Gastrocnemius medialis (tissue), 4 donors: ENCODE measurements around the gene CCDC27.

Experiments used
- POLR2A ChIP-seq, 2 donors: fragments of 450-650 bp; IDR thresholded peaks; one replicate each; pipeline ENCODE4 v1.6.1; 2017; ENCODE audit warnings: antibody characterized with exemption in 2 of 2, mild to moderate bottlenecking in 2 of 2, moderate library complexity in 2 of 2
- TF ChIP-seq, protein P1 (sequence below), 5 experiments: fragments of 450-650 bp in 3 of 5; fragments of 200-600 bp in 2 of 5; sonication (generic) in 2 of 5; IDR thresholded peaks in 4 of 5; conservative IDR thresholded peaks in 1 of 5; 1 replicate in 4 of 5; 2 replicates in 1 of 5; pipeline ENCODE4 v1.5.1; 2016 to 2019; ENCODE audit warnings: antibody characterized with exemption in 5 of 5, mild to moderate bottlenecking in 3 of 5, moderate library complexity in 3 of 5

DNA sequence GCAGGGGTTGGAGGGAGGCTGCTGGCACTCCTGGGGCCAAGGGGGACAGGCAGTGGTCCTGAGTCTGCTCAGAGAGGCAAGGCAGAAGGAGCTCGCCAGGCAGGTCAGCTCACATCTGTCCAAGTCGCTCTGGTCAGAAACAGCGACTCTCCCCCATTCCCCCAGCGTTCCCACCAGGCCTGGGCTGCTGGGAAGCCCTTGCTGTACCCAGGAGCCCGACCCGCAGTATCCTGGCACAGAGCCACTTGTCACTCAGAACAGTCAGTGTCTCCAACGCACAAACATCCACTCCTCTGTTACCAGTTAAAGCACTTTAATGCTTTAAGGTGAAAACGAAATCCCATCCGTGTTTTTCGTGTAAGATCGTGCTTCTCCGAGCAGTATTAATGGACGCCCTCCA lies 16.6 kb upstream of the CCDC27 start:
- TF ChIP-seq, protein P1, sequence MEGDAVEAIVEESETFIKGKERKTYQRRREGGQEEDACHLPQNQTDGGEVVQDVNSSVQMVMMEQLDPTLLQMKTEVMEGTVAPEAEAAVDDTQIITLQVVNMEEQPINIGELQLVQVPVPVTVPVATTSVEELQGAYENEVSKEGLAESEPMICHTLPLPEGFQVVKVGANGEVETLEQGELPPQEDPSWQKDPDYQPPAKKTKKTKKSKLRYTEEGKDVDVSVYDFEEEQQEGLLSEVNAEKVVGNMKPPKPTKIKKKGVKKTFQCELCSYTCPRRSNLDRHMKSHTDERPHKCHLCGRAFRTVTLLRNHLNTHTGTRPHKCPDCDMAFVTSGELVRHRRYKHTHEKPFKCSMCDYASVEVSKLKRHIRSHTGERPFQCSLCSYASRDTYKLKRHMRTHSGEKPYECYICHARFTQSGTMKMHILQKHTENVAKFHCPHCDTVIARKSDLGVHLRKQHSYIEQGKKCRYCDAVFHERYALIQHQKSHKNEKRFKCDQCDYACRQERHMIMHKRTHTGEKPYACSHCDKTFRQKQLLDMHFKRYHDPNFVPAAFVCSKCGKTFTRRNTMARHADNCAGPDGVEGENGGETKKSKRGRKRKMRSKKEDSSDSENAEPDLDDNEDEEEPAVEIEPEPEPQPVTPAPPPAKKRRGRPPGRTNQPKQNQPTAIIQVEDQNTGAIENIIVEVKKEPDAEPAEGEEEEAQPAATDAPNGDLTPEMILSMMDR (IDR thresholded peaks at IDR 0.05 in 4 of 5, conservative IDR thresholded peaks at IDR 0.05 in 1 of 5), result no peak
- no peak for TF ChIP-seq POLR2A (IDR thresholded peaks at IDR 0.05)
